GM23338 (cell line): Measurements from ENCODE around the gene KIRREL3. TPM values are rescaled to one million over a fixed set of nuclear protein-coding genes. Genes with fewer than 3 reads are reported as not detected.

Source experiments
- ATAC-seq: fragments of 200-7000 bp; cut with Tn5 transposase; 3 replicates; pipeline ENCODE4 v1.9.1; 2020
- DNase-seq: peaks from one replicate; pipeline ENCODE4 v3.0.0-alpha.2; 2015; ENCODE audit warnings: low spot score
- H2AFZ ChIP-seq: fragments of 200-600 bp; sonication (generic); 2 replicates; pipeline ENCODE4 v1.8.0; 2016; ENCODE audit warnings: antibody characterized with exemption, mild to moderate bottlenecking, moderate library complexity
- H3F3A ChIP-seq: fragments of 200-600 bp; sonication (generic); replicated peaks from 2 replicates; pipeline ENCODE4 v1.8.0; 2017; ENCODE audit warnings: antibody characterized with exemption, mixed run types, low read depth
- H3K27ac ChIP-seq: fragments of 200-600 bp; sonication (generic); 2 replicates; pipeline ENCODE4 v1.6.1; 2016; ENCODE audit warnings: low read depth
- H3K27me3 ChIP-seq: fragments of 200-600 bp; sonication (generic); 2 replicates; pipeline ENCODE4 v1.8.0; 2016; ENCODE audit warnings: mild to moderate bottlenecking, mixed run types, moderate library complexity; ENCODE audit not compliant: insufficient read depth
- H3K36me3 ChIP-seq: fragments of 200-600 bp; sonication (generic); 2 replicates; pipeline ENCODE4 v1.8.0; 2016; ENCODE audit warnings: mild to moderate bottlenecking; ENCODE audit not compliant: insufficient read depth
- H3K4me1 ChIP-seq: fragments of 200-600 bp; sonication (generic); 2 replicates; pipeline ENCODE4 v1.8.0; 2016; ENCODE audit warnings: mild to moderate bottlenecking, moderate library complexity; ENCODE audit not compliant: insufficient read depth
- H3K4me2 ChIP-seq: fragments of 200-600 bp; sonication (generic); 2 replicates; pipeline ENCODE4 v1.7.1; 2017; ENCODE audit warnings: mixed run types
- H3K4me3 ChIP-seq: fragments of 200-600 bp; sonication (generic); 2 replicates; pipeline ENCODE4 v1.6.1; 2016; ENCODE audit warnings: mixed run types
- H3K79me2 ChIP-seq: fragments of 200-600 bp; sonication (generic); replicated peaks from 2 replicates; pipeline ENCODE4 v1.8.0; 2017; ENCODE audit warnings: mild to moderate bottlenecking; ENCODE audit not compliant: insufficient read depth
- H3K9me2 ChIP-seq: fragments of 200-600 bp; sonication (generic); 2 replicates; pipeline ENCODE4 v1.8.0; 2017; ENCODE audit not compliant: insufficient read depth
- H4K20me1 ChIP-seq: fragments of 200-600 bp; sonication (generic); replicated peaks from 2 replicates; pipeline ENCODE4 v1.8.0; 2017; ENCODE audit warnings: mild to moderate bottlenecking; ENCODE audit not compliant: insufficient read depth
- H3K27ac Mint-ChIP-seq: 2 replicates; pipeline ENCODE4 v1.8.0; 2020; ENCODE audit warnings: inconsistent platforms, mild to moderate bottlenecking, moderate library complexity, mixed read lengths
- H3K27me3 Mint-ChIP-seq: 3 replicates; pipeline ENCODE4 v1.8.0; 2022; ENCODE audit warnings: low read depth, mild to moderate bottlenecking, moderate library complexity, mixed read lengths, inconsistent platforms; ENCODE audit not compliant: insufficient read depth, poor library complexity
- H3K36me3 Mint-ChIP-seq: 3 replicates; pipeline ENCODE4 v1.8.0; 2021; ENCODE audit warnings: low read depth, mild to moderate bottlenecking, inconsistent platforms, moderate library complexity, mixed read lengths
- H3K4me1 Mint-ChIP-seq: 3 replicates; pipeline ENCODE4 v1.8.0; 2020; ENCODE audit warnings: mild to moderate bottlenecking, inconsistent platforms, mixed read lengths
- H3K4me3 Mint-ChIP-seq: 3 replicates; pipeline ENCODE4 v1.8.0; 2021; ENCODE audit warnings: moderate library complexity, mild to moderate bottlenecking, inconsistent platforms, mixed read lengths
- H3K9me3 Mint-ChIP-seq: 3 replicates; pipeline ENCODE4 v1.8.0; 2020; ENCODE audit warnings: moderate library complexity, mild to moderate bottlenecking, inconsistent platforms, mixed read lengths
- CREB1 ChIP-seq: fragments of 250-450 bp; sonication (Bioruptor Pico); IDR thresholded peaks from 2 replicates; pipeline ENCODE4 v1.5.0; 2020; ENCODE audit warnings: low read depth, mild to moderate bottlenecking, moderate library complexity
- CTCF ChIP-seq, 2 experiments: fragments of 200-600 bp in 1 of 2; sonication (generic) in 1 of 2; conservative IDR thresholded peaks; 2 replicates each; pipeline versions ENCODE4 v1.5.1 to v1.6.1; 2016 to 2017; ENCODE audit warnings: antibody characterized with exemption in 2 of 2, low read depth in 2 of 2, mild to moderate bottlenecking in 2 of 2, moderate library complexity in 1 of 2
- ETS1 ChIP-seq: IDR thresholded peaks from 2 replicates; pipeline ENCODE4 v1.6.1; 2016; ENCODE audit warnings: antibody characterized with exemption
- EZH2 ChIP-seq: fragments of 200-600 bp; sonication (generic); IDR thresholded peaks from one replicate; pipeline ENCODE4 v1.8.0; 2017; ENCODE audit warnings: antibody characterized with exemption, mild to moderate bottlenecking, low read depth; ENCODE audit not compliant: unreplicated experiment
- EZH2phosphoT487 ChIP-seq: fragments of 200-600 bp; sonication (generic); IDR thresholded peaks from one replicate; pipeline ENCODE4 v1.8.1; 2018; ENCODE audit warnings: antibody characterized with exemption; ENCODE audit not compliant: unreplicated experiment
- JUNB ChIP-seq: IDR thresholded peaks from one replicate; pipeline ENCODE4 v1.6.1; 2016; ENCODE audit warnings: antibody characterized with exemption; ENCODE audit not compliant: unreplicated experiment
- NANOG ChIP-seq: IDR thresholded peaks from 2 replicates; pipeline ENCODE4 v1.6.1; 2016; ENCODE audit warnings: antibody characterized with exemption, borderline replicate concordance
- POLR2AphosphoS5 ChIP-seq: IDR thresholded peaks from 2 replicates; pipeline ENCODE4 v1.6.1; 2016; ENCODE audit warnings: antibody characterized with exemption, low read depth
- REST ChIP-seq: IDR thresholded peaks from one replicate; pipeline ENCODE4 v1.6.1; 2018; ENCODE audit warnings: antibody characterized with exemption; ENCODE audit not compliant: unreplicated experiment
- STAT1 ChIP-seq: IDR thresholded peaks from one replicate; pipeline ENCODE4 v1.6.1; 2016; ENCODE audit warnings: antibody characterized with exemption; ENCODE audit not compliant: unreplicated experiment
- ZNF114 ChIP-seq: fragments of 250-450 bp; sonication (Bioruptor Pico); IDR thresholded peaks from 2 replicates; pipeline ENCODE4 v1.5.0; 2020; ENCODE audit warnings: mild to moderate bottlenecking, moderate library complexity
- ZNF331 ChIP-seq: fragments of 250-450 bp; sonication (Bioruptor Pico); IDR thresholded peaks from 2 replicates; pipeline ENCODE4 v1.5.0; 2020; ENCODE audit warnings: low read depth, mild to moderate bottlenecking, moderate library complexity
- ZNF462 ChIP-seq: fragments of 250-450 bp; sonication (Bioruptor Pico); IDR thresholded peaks from 2 replicates; pipeline ENCODE4 v1.5.0; 2020; ENCODE audit warnings: mild to moderate bottlenecking, moderate library complexity
- polyA plus RNA-seq: library from polyadenylated mRNA; unstranded; fragments of >200 nt; fragmentation: Nextera tagmentation; extraction: Ambion mirVana; gene quantifications from 2 replicates; pipeline ENCODE4 v1.2.1, GENCODE V29; 2016
- total RNA-seq: library from RNA; depleted of rRNA; stranded (reverse); fragments of >200 nt; shearing (Covaris generic); gene quantifications from 2 replicates; pipeline ENCODE4 v1.2.3, GENCODE V29; 2014

KIRREL3 gene
- total and polyA plus RNA-seq, 2 experiments from 2014 or later: 0.13 to 1.5 TPM

GRCh38 chr11:126601550-126602215 lies 398.9 kb downstream of the KIRREL3 start:
- 0 out of 3 replicates have a peak overlapping the region, but pooled peaks have one; percentile 1 for H3K4me3 Mint-ChIP-seq
- H3K4me1 ChIP-seq: peaks cover 25% of the 10 kb centered on the region
- no peak overlapping the region for H3K4me3 ChIP-seq
- H3K27me3 Mint-ChIP-seq: peaks cover 21% of the 10 kb centered on the region
- H3K36me3 ChIP-seq: no peaks in the 10 kb centered on the region
- no peaks in the 10 kb centered on the region for H4K20me1 ChIP-seq
- H3K9me2 ChIP-seq: no peaks in the 10 kb centered on the region; the same call in 1 of the 2 replicates
- ATAC-seq (peak; percentile 84), DNase-seq (peak; percentile 49)
- H3K27ac ChIP-seq: peak overlapping the region; percentile 84; the same call in 1 of the 2 replicates
- TF ChIP-seq REST: no peak
- no peak for TF ChIP-seq ZNF114 (CRISPR knock-in tag)
- TF ChIP-seq POLR2AphosphoS5: no peak
- no peak for TF ChIP-seq CREB1 (CRISPR knock-in tag)
- TF ChIP-seq ETS1: no peak
- TF ChIP-seq ZNF462 (CRISPR knock-in tag): no peak
- TF ChIP-seq EZH2phosphoT487: no peak
- no peak for TF ChIP-seq NANOG
- TF ChIP-seq JUNB: no peak
- TF ChIP-seq EZH2: no peak
- TF ChIP-seq CTCF (conservative IDR thresholded peaks at IDR 0.05; ENCODE audit: low read depth in 2 of 2): no peak
- TF ChIP-seq STAT1: no peak
- no peak for TF ChIP-seq ZNF331 (CRISPR knock-in tag)
- H3K4me2 ChIP-seq: peak overlapping the region; percentile 71
- H3K9me3 Mint-ChIP-seq: peaks cover 6% of the 10 kb centered on the region
- H3K27me3 ChIP-seq: no peaks in the 10 kb centered on the region
- no peak overlapping the region for H3K27ac Mint-ChIP-seq
- no peaks in the 10 kb centered on the region for H3K36me3 Mint-ChIP-seq
- no peaks in the 10 kb centered on the region for H3K79me2 ChIP-seq
- H2AFZ ChIP-seq: peak overlapping the region; percentile 81
- no peaks in the 10 kb centered on the region for H3F3A ChIP-seq
- peaks cover 32% of the 10 kb centered on the region for H3K4me1 Mint-ChIP-seq
